Measurements from ENCODE around the gene ARL6IP4. TPM values are rescaled to one million over a fixed set of nuclear protein-coding genes. Genes with fewer than 3 reads are reported as not detected.
A peak's percentile ranks its signal among the peaks of the same experiment; 100 is the strongest.

ARL6IP4 gene
- total and polyA plus RNA-seq, 2 donors (not counting 1 experiment from before 2014, with no cell fraction given), result 145 to 149 TPM

DNA sequence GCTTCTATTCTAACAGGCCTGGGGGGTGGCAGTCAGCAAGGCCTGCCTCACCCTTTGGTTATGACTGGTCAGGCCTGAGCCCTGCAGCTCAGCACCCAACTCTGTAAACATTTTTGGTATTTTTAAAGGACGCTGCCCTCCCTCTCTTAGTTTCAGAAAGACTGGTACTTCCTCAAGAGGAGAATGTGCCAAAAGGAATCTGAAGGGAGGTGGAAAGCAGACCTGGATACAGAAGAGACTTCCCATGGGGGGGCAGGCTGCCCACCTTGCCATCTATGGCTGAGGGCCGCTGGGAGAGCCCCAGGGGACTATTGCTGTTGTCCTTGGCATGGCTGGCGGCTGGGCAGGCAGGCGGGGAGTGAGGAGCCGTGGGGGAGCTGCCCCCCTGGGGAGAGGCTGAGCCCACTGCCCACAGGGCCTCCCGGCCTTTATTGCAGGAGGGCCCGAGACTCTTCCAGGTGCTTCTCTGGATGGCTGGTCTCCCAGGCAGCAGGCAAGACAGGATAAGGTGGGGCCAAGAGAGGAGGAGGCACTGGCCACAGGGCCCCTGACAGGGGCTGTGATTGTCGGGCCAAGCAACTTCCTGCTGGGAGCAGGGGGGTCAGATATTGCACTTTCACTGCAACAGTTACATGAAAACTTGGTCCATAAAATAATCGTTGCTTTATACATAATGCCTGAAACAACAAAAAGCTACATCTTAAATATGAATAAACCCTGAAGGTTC lies 3.5 kb downstream of the ARL6IP4 start:
- peaks cover 33% of the 10 kb centered on the region for H3K36me3 ChIP-seq (ENCODE audit: control insufficient read depth, insufficient read depth, low read length)
- no peaks in the 10 kb centered on the region for H3K27me3 ChIP-seq (ENCODE audit: control insufficient read depth, insufficient read depth, low read length)
- peaks cover 30% of the 10 kb centered on the region for H3K79me2 ChIP-seq (ENCODE audit: control insufficient read depth, insufficient read depth, low read length)
- TF ChIP-seq EZH2 (IDR thresholded peaks at IDR 0.05; ENCODE audit: low read length, missing control alignments) (no peak), CTCF (conservative IDR thresholded peaks at IDR 0.05 in 1 of 2, IDR thresholded peaks at IDR 0.05 in 1 of 2; ENCODE audit: low read depth in 1 of 2, low read length in 2 of 2) (no peak)
- H4K20me1 ChIP-seq (ENCODE audit: control insufficient read depth, extremely low read depth, insufficient read depth, low read length), result no peaks in the 10 kb centered on the region
- DNase-seq (ENCODE audit: low read depth in 2 of 2), result peak; percentile 11 to 49
- peak overlapping the region; percentile 21 for H3K27ac ChIP-seq (ENCODE audit: insufficient read depth, low read length)
- no peak overlapping the region for H3K4me3 ChIP-seq (replicated peaks in 1 of 4; ENCODE audit: control extremely low read depth in 1 of 4, insufficient read depth in 1 of 4, low read depth in 3 of 4, low read length in 4 of 4)
- no peaks in the 10 kb centered on the region for H3K9me3 ChIP-seq (ENCODE audit: control insufficient read depth, insufficient read depth, low read depth, low read length)
- H3K4me2 ChIP-seq (ENCODE audit: extremely low read depth, insufficient read depth, low read length), result peak overlapping the region; percentile 57
- no peak overlapping the region for H2AFZ ChIP-seq (ENCODE audit: low read length)
- H3K9ac ChIP-seq (ENCODE audit: insufficient read depth, low read length), result no peak overlapping the region
- peaks cover 27% of the 10 kb centered on the region for H3K4me1 ChIP-seq (ENCODE audit: control insufficient read depth, extremely low read depth, insufficient read depth, low read length)

GRCh38 chr12:122984612-122985337 lies 4.3 kb downstream of the ARL6IP4 start:
- Histone ChIP-seq H3K4me2 (ENCODE audit: extremely low read depth, insufficient read depth, low read length) (peak overlapping the region; percentile 57), H3K4me1 (ENCODE audit: control insufficient read depth, extremely low read depth, insufficient read depth, low read length) (peaks cover 26% of the 10 kb centered on the region), H3K9ac (ENCODE audit: insufficient read depth, low read length) (no peak overlapping the region), H4K20me1 (ENCODE audit: control insufficient read depth, extremely low read depth, insufficient read depth, low read length) (no peaks in the 10 kb centered on the region), H3K27ac (ENCODE audit: insufficient read depth, low read length) (peak overlapping the region; percentile 21), H3K4me3 (replicated peaks in 1 of 4; ENCODE audit: control extremely low read depth in 1 of 4, insufficient read depth in 1 of 4, low read depth in 3 of 4, low read length in 4 of 4) (peak overlapping the region in 1 of 4 experiments; percentile 14), H3K9me3 (ENCODE audit: control insufficient read depth, insufficient read depth, low read depth, low read length) (no peaks in the 10 kb centered on the region), H3K36me3 (ENCODE audit: control insufficient read depth, insufficient read depth, low read length) (peaks cover 33% of the 10 kb centered on the region), H3K27me3 (ENCODE audit: control insufficient read depth, insufficient read depth, low read length) (no peaks in the 10 kb centered on the region), H2AFZ (ENCODE audit: low read length) (no peak overlapping the region), H3K79me2 (ENCODE audit: control insufficient read depth, insufficient read depth, low read length) (peaks cover 28% of the 10 kb centered on the region)
- TF ChIP-seq CTCF (conservative IDR thresholded peaks at IDR 0.05 in 1 of 2, IDR thresholded peaks at IDR 0.05 in 1 of 2; ENCODE audit: low read depth in 1 of 2, low read length in 2 of 2), result no peak
- DNase-seq (ENCODE audit: low read depth in 2 of 2), result peak; percentile 29 to 47

- Histone ChIP-seq H3K27me3 (ENCODE audit: control insufficient read depth, insufficient read depth, low read length) (no peaks in the 10 kb centered on the region), H3K27ac (ENCODE audit: insufficient read depth, low read length) (no peak overlapping the region)
- DNase-seq (ENCODE audit: low read depth in 2 of 2), result no peak
Measured at GRCh38 chr12:122985338-122986257, 5.1 kb downstream of the ARL6IP4 start.

More at GRCh38 chr12:122985338-122986257, 5.1 kb downstream of the ARL6IP4 start:
- Histone ChIP-seq H3K4me1 (ENCODE audit: control insufficient read depth, extremely low read depth, insufficient read depth, low read length) (peaks cover 25% of the 10 kb centered on the region), H3K36me3 (ENCODE audit: control insufficient read depth, insufficient read depth, low read length) (peaks cover 34% of the 10 kb centered on the region), H3K4me3 (replicated peaks in 1 of 4; ENCODE audit: control extremely low read depth in 1 of 4, insufficient read depth in 1 of 4, low read depth in 3 of 4, low read length in 4 of 4) (no peak overlapping the region), H4K20me1 (ENCODE audit: control insufficient read depth, extremely low read depth, insufficient read depth, low read length) (no peaks in the 10 kb centered on the region), H3K9ac (ENCODE audit: insufficient read depth, low read length) (no peak overlapping the region), H3K79me2 (ENCODE audit: control insufficient read depth, insufficient read depth, low read length) (peaks cover 24% of the 10 kb centered on the region), H3K9me3 (ENCODE audit: control insufficient read depth, insufficient read depth, low read depth, low read length) (no peaks in the 10 kb centered on the region), H2AFZ (ENCODE audit: low read length) (no peak overlapping the region), H3K4me2 (ENCODE audit: extremely low read depth, insufficient read depth, low read length) (no peak overlapping the region)
- no peak for TF ChIP-seq EZH2 (IDR thresholded peaks at IDR 0.05; ENCODE audit: low read length, missing control alignments)
- TF ChIP-seq CTCF (conservative IDR thresholded peaks at IDR 0.05 in 1 of 2, IDR thresholded peaks at IDR 0.05 in 1 of 2; ENCODE audit: low read depth in 1 of 2, low read length in 2 of 2), result no peak

Measured in fibroblast of lung (primary cell).